SK-N-SH (cell line): ENCODE results near the gene PNKP. TPM values are rescaled to one million over a fixed set of nuclear protein-coding genes. Genes with fewer than 3 reads are reported as not detected.

ENCODE experiments used
- CTCF ChIA-PET: fragments of 300-600, 350-600 bp; formaldehyde crosslinking; extraction: SDS; loops from one replicate; lab custom pipeline; 2021; lab: Yijun Ruan, JAX
- POLR2A ChIA-PET: fragments of 350-600 bp; sonication (Branson Sonifier 250); formaldehyde crosslinking; extraction: SDS; loops from one replicate; lab custom pipeline; 2020; ENCODE audit warnings: antibody characterized with exemption, inconsistent platforms; lab: Yijun Ruan, JAX
- DNase-seq: peaks from one replicate; pipeline ENCODE4 v3.0.0; 2012
- H2AFZ ChIP-seq: fragments of 200-600 bp; sonication (generic); 2 replicates; pipeline ENCODE4 v1.8.1; 2016; ENCODE audit warnings: antibody characterized with exemption, mild to moderate bottlenecking, low read depth
- H3F3A ChIP-seq: fragments of 200-600 bp; sonication (generic); replicated peaks from 2 replicates; pipeline ENCODE3; 2016; ENCODE audit warnings: antibody characterized with exemption, mild to moderate bottlenecking; ENCODE audit not compliant: insufficient read depth
- H3K27ac ChIP-seq, 2 experiments: fragments of 200-500 bp in 1 of 2; fragments of 200-600 bp in 1 of 2; sonication (Bioruptor generic) in 1 of 2; sonication (generic), shearing (Covaris generic) in 1 of 2; 2 replicates each; pipeline versions ENCODE4 v1.5.1 to v1.6.1; 2014 to 2016; ENCODE audit warnings: low read depth in 2 of 2, inconsistent platforms in 1 of 2, low read length in 1 of 2, mild to moderate bottlenecking in 1 of 2, mixed read lengths in 1 of 2
- H3K27me3 ChIP-seq: fragments of 200-600 bp; sonication (generic), shearing (Covaris generic); 2 replicates; pipeline ENCODE4 v1.6.1; 2016; ENCODE audit warnings: mixed run types; ENCODE audit not compliant: insufficient read depth
- H3K36me3 ChIP-seq, 2 experiments: fragments of 200-500 bp in 1 of 2; fragments of 200-600 bp in 1 of 2; sonication (Bioruptor generic) in 1 of 2; sonication (generic) in 1 of 2; replicated peaks in 1 of 2; 2 replicates each; pipeline versions ENCODE3 to v1.5.1; 2014 to 2016; ENCODE audit warnings: low read length in 1 of 2, mild to moderate bottlenecking in 1 of 2; ENCODE audit not compliant: insufficient read depth in 2 of 2, control insufficient read depth in 1 of 2
- H3K4me1 ChIP-seq, 2 experiments: fragments of 200-500 bp in 1 of 2; fragments of 200-600 bp in 1 of 2; sonication (Bioruptor generic) in 1 of 2; sonication (generic), shearing (Covaris generic) in 1 of 2; 2 replicates each; pipeline versions ENCODE4 v1.5.1 to v1.6.1; 2014 to 2016; ENCODE audit warnings: low read depth in 1 of 2, low read length in 1 of 2, mixed run types in 1 of 2; ENCODE audit not compliant: insufficient read depth in 2 of 2, control insufficient read depth in 1 of 2
- H3K4me2 ChIP-seq: fragments of 200-600 bp; sonication (generic), shearing (Covaris generic); 2 replicates; pipeline ENCODE4 v1.6.1; 2017; ENCODE audit warnings: mixed run types
- H3K4me3 ChIP-seq, 2 experiments: fragments of 200-500 bp in 1 of 2; fragments of 200-600 bp in 1 of 2; sonication (Bioruptor generic) in 1 of 2; sonication (generic), shearing (Covaris generic) in 1 of 2; 2 replicates each; pipeline versions ENCODE4 v1.5.1 to v1.8.1; 2014 to 2016; ENCODE audit warnings: low read depth in 2 of 2, inconsistent platforms in 1 of 2, low read length in 1 of 2, mild to moderate bottlenecking in 1 of 2, mixed read lengths in 1 of 2, moderate library complexity in 1 of 2
- H3K79me2 ChIP-seq: fragments of 200-600 bp; sonication (generic); 2 replicates; pipeline ENCODE4 v1.8.1; 2017; ENCODE audit warnings: mild to moderate bottlenecking; ENCODE audit not compliant: insufficient read depth
- H3K9ac ChIP-seq: fragments of 200-600 bp; sonication (generic); 2 replicates; pipeline ENCODE4 v1.6.1; 2017; ENCODE audit warnings: mixed run types
- H3K9me2 ChIP-seq: fragments of 200-600 bp; sonication (generic); 2 replicates; pipeline ENCODE4 v1.6.1; 2017; ENCODE audit warnings: mixed run types
- H3K9me3 ChIP-seq: fragments of 200-600 bp; sonication (generic); 2 replicates; pipeline ENCODE4 v1.6.1; 2017; ENCODE audit warnings: mixed run types, mild to moderate bottlenecking, moderate library complexity
- H4K20me1 ChIP-seq: fragments of 200-600 bp; sonication (generic); 2 replicates; pipeline ENCODE4 v1.6.1; 2017; ENCODE audit warnings: mild to moderate bottlenecking, mixed run types; ENCODE audit not compliant: insufficient read depth
- ELF1 ChIP-seq: IDR thresholded peaks from 2 replicates; pipeline ENCODE4 v1.4.0; 2012
- EZH2phosphoT487 ChIP-seq: fragments of 200-600 bp; sonication (generic); IDR thresholded peaks from 2 replicates; pipeline ENCODE4 v1.6.1; 2017; ENCODE audit warnings: low read depth, mixed run types, mild to moderate bottlenecking, antibody characterized with exemption, moderate library complexity, borderline replicate concordance
- FOXJ3 ChIP-seq: sonication (generic); formaldehyde crosslinking; IDR thresholded peaks from 2 replicates; pipeline ENCODE4 v1.5.1; 2020; ENCODE audit warnings: mild to moderate bottlenecking, missing genetic modification reagents
- GABPA ChIP-seq: IDR thresholded peaks from 2 replicates; pipeline ENCODE4 v1.4.0; 2012; ENCODE audit warnings: low read depth, mild to moderate bottlenecking
- JUND ChIP-seq: IDR thresholded peaks from 2 replicates; pipeline ENCODE4 v1.4.0; 2012
- RAD21 ChIP-seq: IDR thresholded peaks from 2 replicates; pipeline ENCODE4 v1.6.1; 2012; ENCODE audit warnings: mild to moderate bottlenecking, low read length
- RCOR1 ChIP-seq: fragments of 150-350 bp; IDR thresholded peaks from 2 replicates; pipeline ENCODE4 v1.6.1; 2017; ENCODE audit warnings: antibody characterized with exemption, low read length
- TCF12 ChIP-seq: IDR thresholded peaks from 2 replicates; pipeline ENCODE4 v1.4.0; 2012
- TEAD4 ChIP-seq: IDR thresholded peaks from 2 replicates; pipeline ENCODE4 v1.4.0; 2012; ENCODE audit warnings: mild to moderate bottlenecking, borderline replicate concordance; ENCODE audit not compliant: insufficient read depth
- YY1 ChIP-seq: IDR thresholded peaks from 2 replicates; pipeline ENCODE4 v1.4.0; 2012; ENCODE audit warnings: low read depth, mild to moderate bottlenecking
- WGBS: methylation state at CpG from one replicate; pipeline ENCODE4 v1.1.6; 2017; ENCODE audit warnings: low lambda C conversion rate; 5-methylcytosine and 5-hydroxymethylcytosine counted together
- polyA plus RNA-seq, 3 experiments: library from polyadenylated mRNA; depleted of rRNA; stranded (reverse); fragments of >200 nt; gene quantifications; 2 replicates each; pipeline ENCODE4 v1.2.3, GENCODE V29; 2012
- TF ChIP-seq, protein P1 (sequence below): fragments of 200-600 bp; sonication (generic); IDR thresholded peaks from 2 replicates; pipeline ENCODE4 v1.6.1; 2017; ENCODE audit warnings: antibody characterized with exemption, mild to moderate bottlenecking, moderate library complexity
- TF ChIP-seq, protein P2 (sequence below): IDR thresholded peaks from 2 replicates; pipeline ENCODE4 v1.4.0; 2012; ENCODE audit warnings: low read depth, borderline replicate concordance
- TF ChIP-seq, protein P3 (sequence below): fragments of 150-350 bp; IDR thresholded peaks from 2 replicates; pipeline ENCODE4 v1.6.1; 2017; ENCODE audit warnings: antibody characterized with exemption, low read length, low read depth, borderline replicate concordance
- TF ChIP-seq, protein P4 (sequence below): IDR thresholded peaks from 2 replicates; pipeline ENCODE4 v1.6.1; 2012; ENCODE audit warnings: mild to moderate bottlenecking, low read depth, low read length, moderate library complexity
- TF ChIP-seq, protein P5 (sequence below): IDR thresholded peaks from 2 replicates; pipeline ENCODE4 v1.4.0; 2012; ENCODE audit warnings: low read depth, borderline replicate concordance

Gene PNKP
- polyA plus RNA-seq, 1 of the 3 experiments (the other 2 are of a cell fraction), result 52.0 TPM

DNA sequence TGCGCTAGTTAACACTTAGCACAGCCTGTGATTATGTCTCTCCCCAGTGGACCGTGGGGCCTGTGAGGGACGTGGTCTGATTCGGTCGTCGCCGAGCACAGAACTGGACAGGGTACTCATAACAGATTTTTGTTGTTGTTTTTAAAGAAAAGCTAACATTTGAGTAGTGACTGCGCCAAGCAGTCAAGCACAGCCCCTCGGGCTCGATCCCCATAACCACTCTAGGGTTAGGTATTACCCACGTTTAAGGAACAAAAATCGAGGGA is 17.2 kb downstream of the PNKP start:
- H3K9me2 ChIP-seq, result no peaks in the 10 kb centered on the region
- peaks cover 4 to 9% of the 10 kb centered on the region in 2 experiments for H3K36me3 ChIP-seq
- H3K4me1 ChIP-seq, result peaks cover 15 to 32% of the 10 kb centered on the region in 2 experiments; a peak in 3 of 4 replicates
- DNase-seq, result no peak
- peaks cover 34% of the 10 kb centered on the region for H4K20me1 ChIP-seq
- H3K79me2 ChIP-seq, result peaks cover 50% of the 10 kb centered on the region
- peaks cover 41% of the 10 kb centered on the region for H3F3A ChIP-seq
- H3K4me2 ChIP-seq, result peak overlapping the region; percentile 88
- peak overlapping the region; percentile 99; the same call in 1 of the 2 replicates for H3K9ac ChIP-seq
- 0 out of 2 replicates have a peak overlapping the region, but pooled peaks have one; percentile 67 for H2AFZ ChIP-seq
- H3K27me3 ChIP-seq, result no peaks in the 10 kb centered on the region
- TF ChIP-seq, protein P1, sequence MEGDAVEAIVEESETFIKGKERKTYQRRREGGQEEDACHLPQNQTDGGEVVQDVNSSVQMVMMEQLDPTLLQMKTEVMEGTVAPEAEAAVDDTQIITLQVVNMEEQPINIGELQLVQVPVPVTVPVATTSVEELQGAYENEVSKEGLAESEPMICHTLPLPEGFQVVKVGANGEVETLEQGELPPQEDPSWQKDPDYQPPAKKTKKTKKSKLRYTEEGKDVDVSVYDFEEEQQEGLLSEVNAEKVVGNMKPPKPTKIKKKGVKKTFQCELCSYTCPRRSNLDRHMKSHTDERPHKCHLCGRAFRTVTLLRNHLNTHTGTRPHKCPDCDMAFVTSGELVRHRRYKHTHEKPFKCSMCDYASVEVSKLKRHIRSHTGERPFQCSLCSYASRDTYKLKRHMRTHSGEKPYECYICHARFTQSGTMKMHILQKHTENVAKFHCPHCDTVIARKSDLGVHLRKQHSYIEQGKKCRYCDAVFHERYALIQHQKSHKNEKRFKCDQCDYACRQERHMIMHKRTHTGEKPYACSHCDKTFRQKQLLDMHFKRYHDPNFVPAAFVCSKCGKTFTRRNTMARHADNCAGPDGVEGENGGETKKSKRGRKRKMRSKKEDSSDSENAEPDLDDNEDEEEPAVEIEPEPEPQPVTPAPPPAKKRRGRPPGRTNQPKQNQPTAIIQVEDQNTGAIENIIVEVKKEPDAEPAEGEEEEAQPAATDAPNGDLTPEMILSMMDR, result no peak
- TF ChIP-seq EZH2phosphoT487, result no peak
- TF ChIP-seq, protein P2, sequence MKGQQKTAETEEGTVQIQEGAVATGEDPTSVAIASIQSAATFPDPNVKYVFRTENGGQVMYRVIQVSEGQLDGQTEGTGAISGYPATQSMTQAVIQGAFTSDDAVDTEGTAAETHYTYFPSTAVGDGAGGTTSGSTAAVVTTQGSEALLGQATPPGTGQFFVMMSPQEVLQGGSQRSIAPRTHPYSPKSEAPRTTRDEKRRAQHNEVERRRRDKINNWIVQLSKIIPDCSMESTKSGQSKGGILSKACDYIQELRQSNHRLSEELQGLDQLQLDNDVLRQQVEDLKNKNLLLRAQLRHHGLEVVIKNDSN, result no peak
- TF ChIP-seq, protein P3, sequence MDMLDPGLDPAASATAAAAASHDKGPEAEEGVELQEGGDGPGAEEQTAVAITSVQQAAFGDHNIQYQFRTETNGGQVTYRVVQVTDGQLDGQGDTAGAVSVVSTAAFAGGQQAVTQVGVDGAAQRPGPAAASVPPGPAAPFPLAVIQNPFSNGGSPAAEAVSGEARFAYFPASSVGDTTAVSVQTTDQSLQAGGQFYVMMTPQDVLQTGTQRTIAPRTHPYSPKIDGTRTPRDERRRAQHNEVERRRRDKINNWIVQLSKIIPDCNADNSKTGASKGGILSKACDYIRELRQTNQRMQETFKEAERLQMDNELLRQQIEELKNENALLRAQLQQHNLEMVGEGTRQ, result no peak
- TF ChIP-seq, protein P4, sequence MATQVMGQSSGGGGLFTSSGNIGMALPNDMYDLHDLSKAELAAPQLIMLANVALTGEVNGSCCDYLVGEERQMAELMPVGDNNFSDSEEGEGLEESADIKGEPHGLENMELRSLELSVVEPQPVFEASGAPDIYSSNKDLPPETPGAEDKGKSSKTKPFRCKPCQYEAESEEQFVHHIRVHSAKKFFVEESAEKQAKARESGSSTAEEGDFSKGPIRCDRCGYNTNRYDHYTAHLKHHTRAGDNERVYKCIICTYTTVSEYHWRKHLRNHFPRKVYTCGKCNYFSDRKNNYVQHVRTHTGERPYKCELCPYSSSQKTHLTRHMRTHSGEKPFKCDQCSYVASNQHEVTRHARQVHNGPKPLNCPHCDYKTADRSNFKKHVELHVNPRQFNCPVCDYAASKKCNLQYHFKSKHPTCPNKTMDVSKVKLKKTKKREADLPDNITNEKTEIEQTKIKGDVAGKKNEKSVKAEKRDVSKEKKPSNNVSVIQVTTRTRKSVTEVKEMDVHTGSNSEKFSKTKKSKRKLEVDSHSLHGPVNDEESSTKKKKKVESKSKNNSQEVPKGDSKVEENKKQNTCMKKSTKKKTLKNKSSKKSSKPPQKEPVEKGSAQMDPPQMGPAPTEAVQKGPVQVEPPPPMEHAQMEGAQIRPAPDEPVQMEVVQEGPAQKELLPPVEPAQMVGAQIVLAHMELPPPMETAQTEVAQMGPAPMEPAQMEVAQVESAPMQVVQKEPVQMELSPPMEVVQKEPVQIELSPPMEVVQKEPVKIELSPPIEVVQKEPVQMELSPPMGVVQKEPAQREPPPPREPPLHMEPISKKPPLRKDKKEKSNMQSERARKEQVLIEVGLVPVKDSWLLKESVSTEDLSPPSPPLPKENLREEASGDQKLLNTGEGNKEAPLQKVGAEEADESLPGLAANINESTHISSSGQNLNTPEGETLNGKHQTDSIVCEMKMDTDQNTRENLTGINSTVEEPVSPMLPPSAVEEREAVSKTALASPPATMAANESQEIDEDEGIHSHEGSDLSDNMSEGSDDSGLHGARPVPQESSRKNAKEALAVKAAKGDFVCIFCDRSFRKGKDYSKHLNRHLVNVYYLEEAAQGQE, result no peak
- TF ChIP-seq TCF12, result no peak
- no peak for TF ChIP-seq FOXJ3 (CRISPR knock-in tag)
- no peak for TF ChIP-seq YY1
- no peak for TF ChIP-seq RAD21
- TF ChIP-seq, protein P5, sequence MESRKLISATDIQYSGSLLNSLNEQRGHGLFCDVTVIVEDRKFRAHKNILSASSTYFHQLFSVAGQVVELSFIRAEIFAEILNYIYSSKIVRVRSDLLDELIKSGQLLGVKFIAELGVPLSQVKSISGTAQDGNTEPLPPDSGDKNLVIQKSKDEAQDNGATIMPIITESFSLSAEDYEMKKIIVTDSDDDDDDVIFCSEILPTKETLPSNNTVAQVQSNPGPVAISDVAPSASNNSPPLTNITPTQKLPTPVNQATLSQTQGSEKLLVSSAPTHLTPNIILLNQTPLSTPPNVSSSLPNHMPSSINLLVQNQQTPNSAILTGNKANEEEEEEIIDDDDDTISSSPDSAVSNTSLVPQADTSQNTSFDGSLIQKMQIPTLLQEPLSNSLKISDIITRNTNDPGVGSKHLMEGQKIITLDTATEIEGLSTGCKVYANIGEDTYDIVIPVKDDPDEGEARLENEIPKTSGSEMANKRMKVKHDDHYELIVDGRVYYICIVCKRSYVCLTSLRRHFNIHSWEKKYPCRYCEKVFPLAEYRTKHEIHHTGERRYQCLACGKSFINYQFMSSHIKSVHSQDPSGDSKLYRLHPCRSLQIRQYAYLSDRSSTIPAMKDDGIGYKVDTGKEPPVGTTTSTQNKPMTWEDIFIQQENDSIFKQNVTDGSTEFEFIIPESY, result no peak
- no peak for TF ChIP-seq RCOR1
- no peak for TF ChIP-seq TEAD4
- no peak for TF ChIP-seq JUND
- no peak; the same call in 1 of the 2 replicates for TF ChIP-seq GABPA
- no peak for TF ChIP-seq ELF1
- POLR2A ChIA-PET, result interaction anchor here (1.0 to 3.2 kb wide), 14 partner anchors 9 to 210 kb away, joined by 3 to 25 read pairs (median 6); partner anchors contain the start of genes AKT1S1, FUZ, RRAS and TBC1D17
- 25% methylated on average over 12 of the region's 12 CpGs for WGBS
- peak overlapping the region; percentile 77 to 99 for H3K27ac ChIP-seq
- CTCF ChIA-PET, result interaction anchor here (0.7 to 2.3 kb wide), 7 partner anchors 11 to 41 kb away, joined by 3 to 8 read pairs (median 4); partner anchors contain the start of genes FUZ and MED25
- H3K9me3 ChIP-seq, result no peaks in the 10 kb centered on the region
- peak overlapping the region; percentile 77 to 89 for H3K4me3 ChIP-seq
